GM21381 (cell line): Measurements from ENCODE around the gene MNS1.
"Not testable (repeated sequence)": the region's sequence is repeated elsewhere in the genome, so short reads cannot be mapped to it uniquely, and the experiment has no call there.

Experiments
- ATAC-seq: cut with Tn5 transposase; IDR thresholded peaks from one replicate; pipeline ENCODE4 v1.9.1; 2021; ENCODE audit warnings: mild to moderate bottlenecking, moderate library complexity; ENCODE audit not compliant: unreplicated experiment

The MNS1 gene

DNA sequence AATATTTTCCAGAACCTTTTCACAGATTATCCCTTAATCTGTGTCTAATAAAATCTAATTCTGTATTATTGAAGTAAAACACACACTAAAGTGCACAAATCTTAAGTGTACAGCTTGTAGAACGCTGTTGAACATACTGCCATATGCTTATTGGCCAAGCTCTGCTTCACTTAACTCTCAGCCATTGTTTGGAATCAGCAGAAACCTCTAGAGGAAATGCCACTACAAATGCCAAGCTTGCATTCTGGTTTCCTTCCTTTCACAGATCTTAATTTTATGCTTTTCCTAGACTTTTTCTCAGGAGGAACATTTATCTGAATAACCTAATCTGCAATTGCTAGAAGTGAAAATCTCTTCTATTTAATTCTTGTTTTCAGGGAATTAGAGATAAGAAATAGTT is 10.1 kb downstream of the MNS1 start:
- ATAC-seq, result no peak

DNA sequence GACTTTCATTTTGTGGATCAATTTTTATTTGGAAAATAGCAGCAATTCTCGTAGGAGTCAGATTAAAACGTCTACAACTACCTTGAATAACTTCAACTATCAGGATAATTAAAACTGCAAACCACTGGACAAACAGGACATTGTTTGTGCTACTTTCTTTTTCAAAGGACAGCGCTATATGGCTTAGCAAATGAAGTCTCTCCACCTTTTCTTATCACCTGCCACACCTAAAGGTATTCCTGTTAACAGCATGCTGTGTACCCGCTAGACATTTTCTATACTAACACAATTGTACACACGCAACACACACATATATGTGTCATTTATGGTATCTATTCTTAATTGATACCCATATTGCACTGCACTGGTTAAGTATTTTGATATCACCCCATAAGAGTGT is 19.2 kb downstream of the MNS1 start:
- ATAC-seq, result no peak

DNA sequence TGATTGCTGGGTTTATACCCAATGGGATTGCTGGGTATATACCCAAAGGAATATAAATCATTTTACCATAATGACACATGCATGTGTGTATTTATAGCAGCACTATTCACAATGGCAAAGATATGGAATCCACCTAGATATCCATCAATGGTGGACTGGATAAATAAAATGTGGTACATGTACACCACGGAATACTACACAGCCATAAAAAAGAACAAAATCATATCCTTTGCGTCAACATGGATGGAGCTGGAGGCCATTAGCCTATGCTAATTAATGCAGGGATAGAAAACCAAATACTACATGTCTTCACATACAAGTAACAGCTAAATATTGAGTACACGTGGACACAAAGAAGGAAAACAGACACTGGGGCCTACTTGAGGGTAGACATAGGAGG is 22.6 kb downstream of the MNS1 start:
- no peak for ATAC-seq

DNA sequence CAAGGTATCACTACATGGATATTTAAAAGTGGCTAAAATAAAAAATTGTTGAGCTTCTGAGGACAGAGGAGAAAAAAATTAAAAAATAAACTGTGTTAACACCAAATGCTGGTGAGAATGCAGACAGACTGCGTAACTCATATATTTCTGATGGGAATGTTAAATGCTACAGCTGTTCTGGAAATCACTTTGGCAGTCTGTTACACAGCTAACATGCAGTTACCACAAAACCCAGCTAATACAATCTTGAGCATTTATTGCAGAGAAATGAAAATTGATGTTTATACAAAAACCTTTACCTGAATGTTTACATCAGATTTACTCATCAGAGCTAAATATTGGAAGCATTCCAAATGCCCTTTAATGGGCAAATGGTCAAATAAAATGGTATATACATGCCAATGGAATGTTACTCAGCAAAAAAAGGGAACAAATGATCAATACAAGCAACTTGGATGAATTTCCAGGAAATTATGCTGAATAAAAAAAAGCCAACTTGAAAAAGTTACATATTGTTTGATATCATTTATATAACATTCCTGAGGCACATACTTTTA is 24.6 kb downstream of the MNS1 start:
- ATAC-seq, result no peak

DNA sequence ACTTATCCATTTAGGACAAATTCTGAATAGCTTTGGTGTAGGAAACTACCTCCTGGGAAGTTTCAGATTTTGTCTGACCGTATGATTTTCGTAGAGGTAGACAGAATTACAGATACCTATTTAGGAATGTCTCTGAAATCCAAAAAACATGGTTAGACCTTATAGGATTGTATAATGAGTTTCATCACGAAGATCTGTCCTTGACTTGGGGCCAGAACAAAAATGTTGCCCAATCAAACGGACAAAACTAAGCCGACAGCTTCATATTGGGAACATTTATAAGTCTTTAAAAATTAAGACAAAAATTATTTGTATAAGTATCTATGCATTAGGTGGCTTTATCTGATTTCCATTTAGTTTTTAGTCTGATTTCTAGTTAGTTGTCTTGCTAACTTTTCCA is 32.6 kb downstream of the MNS1 start:
- ATAC-seq, result no peak

DNA sequence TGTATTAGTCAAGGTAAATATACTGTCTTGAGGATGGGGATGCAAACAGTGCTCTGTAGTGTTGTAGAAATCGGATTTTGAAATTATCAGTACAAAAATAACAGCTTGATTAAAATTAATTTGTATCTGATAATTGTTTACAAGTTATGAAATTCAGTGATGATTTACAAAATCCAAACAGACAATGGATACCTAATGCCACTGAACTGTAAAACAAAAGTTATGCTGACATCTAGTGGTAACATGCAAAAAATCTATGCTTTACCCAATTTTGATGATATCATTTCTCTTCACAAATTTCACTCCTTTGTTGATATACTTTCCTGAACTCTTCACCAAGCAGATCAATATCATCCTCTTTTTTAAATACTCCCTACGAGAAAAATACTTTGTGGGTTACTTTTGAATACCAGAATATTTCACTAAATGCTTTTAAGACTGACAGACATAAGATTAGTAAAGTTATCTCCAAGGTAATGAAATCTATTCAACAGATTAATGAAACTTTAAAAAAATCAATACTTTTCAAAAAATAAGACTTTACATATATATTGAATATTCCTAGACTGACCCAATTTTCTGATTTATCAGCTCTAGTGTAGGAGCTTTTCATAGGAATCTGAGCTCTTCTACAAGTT is 36.0 kb downstream of the MNS1 start:
- no peak for ATAC-seq

DNA sequence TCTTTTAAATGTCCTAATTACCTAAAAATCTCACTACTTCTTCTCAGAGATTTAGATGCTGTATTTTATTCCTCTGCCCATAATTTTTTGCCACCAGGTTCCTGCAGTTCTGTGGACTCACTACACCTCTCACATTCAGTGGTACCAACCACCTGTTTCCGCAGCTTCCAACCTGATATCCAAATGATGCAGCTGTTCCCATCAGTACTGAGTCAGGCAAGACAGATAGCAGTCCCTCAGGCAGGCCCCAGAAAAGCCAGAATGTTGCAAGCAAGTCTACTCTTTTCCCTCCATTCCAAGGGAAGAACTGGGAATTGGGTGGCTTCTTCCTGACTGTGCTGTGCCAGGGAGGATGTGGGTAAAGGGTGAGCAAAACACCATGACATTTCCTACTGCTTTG is 39.0 kb downstream of the MNS1 start:
- no peak for ATAC-seq

DNA sequence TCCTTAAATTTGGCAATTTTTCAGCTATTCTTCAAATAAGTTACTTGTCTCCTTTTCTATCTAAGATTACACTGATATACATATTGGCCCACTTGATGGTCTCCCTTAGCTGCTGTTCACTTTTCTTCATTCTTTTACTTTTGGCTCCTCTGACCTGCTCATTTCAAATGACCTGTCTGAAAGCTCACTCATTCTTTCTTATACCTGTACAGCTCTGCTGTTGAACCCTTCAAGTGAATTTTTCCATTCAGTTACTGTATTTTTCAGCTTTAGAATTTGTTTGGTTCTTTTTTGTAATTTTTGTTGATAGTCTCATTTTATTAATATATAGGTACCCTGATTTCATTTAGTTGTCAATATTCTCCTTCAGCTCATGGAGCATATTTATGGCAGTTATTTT is 39.7 kb downstream of the MNS1 start:
- no peak for ATAC-seq

DNA sequence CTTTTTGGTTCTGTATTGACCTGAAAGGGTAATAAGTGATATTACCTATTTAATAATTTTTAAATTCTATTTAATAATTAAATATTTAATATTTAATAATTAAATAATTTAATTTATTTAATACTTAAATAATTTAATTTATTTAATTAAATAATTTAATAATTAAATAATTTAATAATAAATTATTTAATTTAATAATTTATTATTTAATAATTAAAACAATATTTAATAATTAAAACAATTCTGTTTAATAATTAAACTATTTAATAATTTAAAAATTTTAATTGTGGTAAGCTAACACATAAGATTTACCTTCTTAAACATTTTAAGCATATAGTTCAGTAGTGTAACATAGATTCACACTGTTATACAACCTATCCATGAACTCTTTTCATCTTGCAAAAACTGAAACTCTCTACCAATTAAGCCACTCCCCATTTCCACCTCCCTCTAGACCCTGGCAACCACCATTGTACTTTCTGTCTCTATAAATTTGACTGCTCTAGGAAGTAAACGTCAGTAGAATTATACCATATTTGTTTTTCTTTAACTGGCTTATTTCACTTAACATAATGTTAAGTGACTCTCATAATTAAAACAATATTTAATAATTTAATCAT is 51.7 kb downstream of the MNS1 start:
- ATAC-seq, result not testable (repeated sequence)

DNA sequence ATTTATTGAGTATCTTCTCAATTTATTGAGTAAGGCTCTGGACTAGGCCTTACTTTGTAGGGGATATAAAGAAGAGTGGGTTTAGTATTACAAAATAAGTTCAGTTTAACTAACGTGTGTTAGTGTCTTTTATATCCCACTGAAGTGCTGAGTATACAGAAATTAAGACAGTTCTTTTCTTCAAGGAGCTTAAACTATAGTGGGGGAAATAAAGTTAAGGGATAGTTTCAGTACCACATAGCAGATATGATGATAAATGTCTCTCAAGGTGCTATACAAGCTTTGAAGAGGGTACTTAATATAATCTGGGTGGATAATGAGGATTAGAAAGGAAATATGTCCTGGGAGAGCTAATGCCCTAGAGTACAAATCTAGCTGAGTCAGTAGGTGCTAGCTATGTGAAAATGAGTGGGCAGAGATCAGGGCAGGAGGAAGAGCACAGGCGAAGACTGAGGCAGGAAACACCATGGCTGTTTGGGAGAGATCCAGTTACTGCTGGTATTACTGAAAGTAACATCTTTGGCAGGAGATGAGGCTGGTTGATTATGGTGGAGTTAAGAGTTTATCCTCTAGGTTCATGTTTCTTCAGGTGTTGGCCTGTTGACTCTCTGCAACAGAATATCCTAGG is 53.7 kb downstream of the MNS1 start:
- no peak for ATAC-seq

DNA sequence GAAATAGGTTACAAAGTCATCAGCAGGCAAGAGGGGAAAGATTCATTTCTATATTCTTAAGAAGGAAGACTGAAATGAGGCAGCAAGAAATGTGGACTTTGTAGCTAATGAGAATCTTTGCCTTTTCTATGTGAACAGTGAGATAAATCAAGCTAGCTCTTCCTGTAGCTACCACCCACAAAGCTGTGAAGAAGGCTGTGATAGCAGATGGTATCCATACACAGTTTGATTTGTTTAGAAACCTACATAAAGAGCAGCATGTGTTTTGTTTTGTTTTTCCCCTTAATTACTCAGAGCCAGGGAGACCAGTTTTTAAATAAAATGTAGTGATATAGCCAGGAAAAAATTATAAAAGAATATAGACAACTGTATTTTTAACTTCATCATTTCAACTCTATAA is 54.2 kb downstream of the MNS1 start:
- no peak for ATAC-seq

DNA sequence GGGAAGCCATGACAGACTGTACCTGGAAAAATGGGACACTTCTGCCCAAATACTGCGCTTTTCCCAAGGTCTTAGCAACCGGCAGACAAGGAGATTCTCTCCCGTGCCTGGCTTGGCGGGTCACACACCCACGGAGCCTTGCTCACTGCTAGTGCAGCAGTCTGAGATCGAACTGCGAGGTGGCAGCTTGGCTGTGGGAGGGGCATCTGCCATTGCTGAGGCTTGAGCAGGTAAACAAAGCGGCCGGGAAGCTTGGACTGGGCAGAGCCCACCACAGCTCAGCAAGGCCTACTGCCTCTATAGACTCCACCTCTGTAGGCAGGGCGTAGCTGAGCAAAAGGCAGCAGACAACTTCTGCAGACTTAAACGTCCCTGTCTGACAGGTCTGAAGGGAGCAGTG is 65.7 kb downstream of the MNS1 start:
- ATAC-seq, result not testable (repeated sequence)

DNA sequence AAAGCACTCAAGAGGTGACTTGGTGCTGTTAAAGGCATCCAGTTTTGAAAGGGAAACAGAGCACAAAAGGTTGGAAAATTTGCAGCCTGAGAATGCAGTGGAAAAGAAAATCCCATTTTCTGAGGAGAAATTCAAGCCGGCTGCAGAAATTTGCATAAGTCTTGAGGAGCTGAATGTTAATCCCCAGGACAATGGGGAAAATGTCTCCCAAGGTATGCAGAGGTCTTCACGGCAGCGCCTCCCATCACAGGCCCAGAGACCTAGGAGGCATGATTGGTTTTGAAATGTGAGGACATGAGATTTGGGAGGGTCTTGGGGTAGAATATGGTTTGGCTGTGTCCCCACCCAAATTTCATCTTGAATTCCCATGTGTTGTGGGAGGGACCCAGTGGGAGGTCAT is 67.6 kb downstream of the MNS1 start:
- not testable (repeated sequence) for ATAC-seq

DNA sequence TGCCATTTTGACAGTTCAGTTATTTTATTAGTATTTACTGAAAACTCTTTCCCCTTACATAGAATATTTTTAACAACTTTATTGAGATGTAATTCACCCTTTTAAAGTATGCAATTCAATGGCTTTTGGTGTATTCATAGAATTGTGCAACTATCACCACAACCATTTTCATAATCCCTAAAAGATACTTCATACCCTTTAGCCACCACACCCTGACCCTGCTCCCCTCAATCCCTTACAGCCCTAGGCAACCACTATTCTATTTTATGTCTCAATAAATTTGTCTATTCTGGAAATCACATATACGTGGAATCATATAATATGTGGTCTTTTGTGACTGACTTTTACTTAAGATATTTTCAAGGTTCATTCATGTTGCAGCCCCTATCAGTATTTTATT is 70.0 kb downstream of the MNS1 start:
- ATAC-seq, result no peak

DNA sequence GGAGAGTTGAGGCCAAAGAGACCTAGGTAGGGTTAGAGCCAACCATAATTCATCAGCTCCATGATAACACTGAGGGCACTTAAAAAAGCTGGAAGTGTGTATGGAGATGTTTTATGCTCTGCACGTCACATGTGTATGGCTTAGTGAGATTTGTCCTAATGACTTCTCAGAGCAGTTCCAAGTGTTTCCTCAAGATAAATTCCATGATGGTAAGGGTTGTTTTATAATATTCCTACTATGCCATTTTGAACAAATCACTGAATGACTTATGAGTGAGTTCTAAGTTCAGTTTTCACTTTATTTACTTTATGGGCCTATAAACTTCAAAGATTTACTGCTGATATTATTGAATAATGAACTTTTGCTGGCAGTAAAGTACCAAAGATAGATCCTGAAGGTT is 71.7 kb downstream of the MNS1 start:
- no peak for ATAC-seq

DNA sequence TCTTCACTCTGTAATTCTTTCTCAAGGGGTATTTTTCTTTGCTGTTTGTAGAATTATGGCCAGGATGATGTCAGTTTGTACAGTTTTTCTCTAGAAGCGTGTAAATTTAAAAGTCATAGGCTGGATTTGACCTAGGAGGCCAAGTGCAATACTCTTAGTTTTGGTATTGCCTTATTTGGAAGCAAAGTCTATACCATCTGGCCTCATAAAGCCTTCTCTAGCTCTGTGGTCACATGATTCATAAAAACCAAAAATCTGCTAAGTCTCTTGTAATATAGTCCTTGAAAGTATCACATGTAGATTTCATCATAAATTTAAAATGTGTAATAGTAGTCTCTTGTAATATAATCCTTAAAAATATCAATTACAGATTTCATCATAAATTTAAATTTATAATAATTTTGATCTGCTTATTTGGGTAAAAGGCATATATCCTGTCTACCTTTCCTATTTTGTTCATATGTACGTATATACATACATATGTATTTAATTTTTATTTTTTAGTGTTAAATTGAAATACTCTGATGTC is 74.1 kb downstream of the MNS1 start:
- ATAC-seq, result no peak

DNA sequence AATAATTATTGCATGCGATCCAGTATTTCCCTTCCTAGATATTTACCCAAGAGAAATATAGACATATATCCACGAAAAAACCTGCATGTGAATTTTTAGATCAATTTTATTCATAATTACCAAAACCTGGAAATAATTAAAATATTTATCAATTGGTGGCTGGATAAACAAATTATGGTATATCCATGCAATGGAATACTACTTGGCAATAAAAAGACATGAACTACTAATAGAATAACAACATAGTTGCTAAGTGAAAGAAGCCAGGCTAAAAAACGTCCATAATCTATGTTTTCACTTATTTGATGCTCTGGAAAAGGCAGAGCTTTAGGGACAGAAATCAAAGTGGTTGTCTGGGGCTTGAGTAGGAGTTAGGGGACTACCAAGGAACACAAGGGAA is 79.0 kb downstream of the MNS1 start:
- no peak for ATAC-seq

DNA sequence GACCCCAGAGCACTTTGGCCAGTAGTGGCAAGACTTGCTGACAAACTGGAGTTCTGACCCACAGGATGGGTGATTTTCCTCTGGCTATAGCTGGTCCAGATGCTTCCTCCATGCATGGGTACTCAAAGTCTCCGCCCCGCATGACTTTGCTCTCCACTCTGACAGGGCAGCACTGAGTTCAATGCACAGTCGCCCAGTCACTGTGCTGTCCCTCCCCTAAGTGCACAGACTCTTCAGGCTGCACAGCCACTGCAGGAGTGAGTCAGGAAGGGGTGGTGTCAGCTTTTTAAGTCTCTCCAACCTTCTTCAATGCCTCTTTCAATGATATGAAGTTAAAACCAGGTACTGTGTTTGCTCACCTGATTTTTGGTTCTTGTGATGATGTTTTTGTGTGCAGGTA is 81.9 kb downstream of the MNS1 start:
- ATAC-seq, result no peak
